HepG2 (cell line): ENCODE results near the gene CLDND2. TPM values are rescaled to one million over a fixed set of nuclear protein-coding genes. Genes with fewer than 3 reads are reported as not detected.
A peak's percentile ranks its signal among the peaks of the same experiment; 100 is the strongest.

Experiments
- ATF7-NPFF ChIP-seq: sonication (generic); formaldehyde crosslinking; IDR thresholded peaks from 2 replicates; pipeline ENCODE4 v1.8.1; 2023; ENCODE audit warnings: mild to moderate bottlenecking, low read depth, missing genetic modification reagents, moderate library complexity
- BHLHE40 ChIP-seq: IDR thresholded peaks from 2 replicates; pipeline ENCODE4 v1.6.1; 2011; ENCODE audit warnings: low read length, improper control_type of control experiment
- DBP ChIP-seq: sonication (generic); formaldehyde crosslinking; IDR thresholded peaks from 2 replicates; pipeline ENCODE4 v1.4.0; 2020; ENCODE audit warnings: missing genetic modification reagents; ENCODE audit errors: not compliant biosample characterization
- HNRNPLL ChIP-seq: fragments of 200-400 bp; formaldehyde crosslinking; IDR thresholded peaks from 2 replicates; pipeline ENCODE4 v1.6.1; 2017; ENCODE audit warnings: mild to moderate bottlenecking, low read depth, low read length; ENCODE audit not compliant: poor library complexity, severe bottlenecking
- KDM1A ChIP-seq: IDR thresholded peaks from 2 replicates; pipeline ENCODE4 v1.6.1; 2016; ENCODE audit warnings: missing compliant biosample characterization
- MAZ ChIP-seq, 2 experiments: sonication (generic) in 1 of 2; formaldehyde crosslinking in 1 of 2; IDR thresholded peaks; 2 replicates each; pipeline versions ENCODE4 v1.5.0 to v1.6.1; 2012 to 2020; ENCODE audit warnings: low read depth in 2 of 2, mild to moderate bottlenecking in 2 of 2, borderline replicate concordance in 1 of 2, improper control_type of control experiment in 1 of 2, low read length in 1 of 2, missing genetic modification reagents in 1 of 2, moderate library complexity in 1 of 2
- PRDM15 ChIP-seq: sonication (generic); formaldehyde crosslinking; IDR thresholded peaks from 2 replicates; pipeline ENCODE4 v1.4.0; 2020; ENCODE audit warnings: missing genetic modification reagents
- RAD51 ChIP-seq: fragments of 450-650 bp; IDR thresholded peaks from 2 replicates; pipeline ENCODE4 v1.6.1; 2016; ENCODE audit warnings: borderline replicate concordance
- ZNF317 ChIP-seq: sonication (generic); formaldehyde crosslinking; IDR thresholded peaks from 2 replicates; pipeline ENCODE4 v1.5.0; 2020; ENCODE audit warnings: mild to moderate bottlenecking, missing genetic modification reagents
- ZNF543 ChIP-seq: sonication (generic); formaldehyde crosslinking; IDR thresholded peaks from 2 replicates; pipeline ENCODE4 v1.4.0; 2020; ENCODE audit warnings: mild to moderate bottlenecking, missing genetic modification reagents
- polyA plus RNA-seq, 8 experiments: library from polyadenylated mRNA; depleted of rRNA in 3 of 8; stranded (reverse) in 7 of 8; unstranded in 1 of 8; fragments of >200 nt; fragmentation: Illumina TruSeq in 4 of 8; extraction: Trizol in 4 of 8; gene quantifications; 2 replicates each; pipeline versions ENCODE4 v1.2.1 to v1.2.3, GENCODE V29; 2011 to 2016; ENCODE audit warnings: low read depth in 4 of 8, missing spikeins in 1 of 8, mixed read lengths in 1 of 8; ENCODE audit not compliant: insufficient read depth in 1 of 8
- total RNA-seq, 5 experiments: library from RNA; depleted of rRNA; stranded (reverse); fragments of >200 nt; fragmentation: Illumina TruSeq; extraction: Trizol; gene quantifications; 2 replicates each; pipeline ENCODE4 v1.2.3, GENCODE V29; 2016; ENCODE audit warnings: low read depth in 1 of 5
- TF ChIP-seq, protein P1 (sequence below): sonication (generic); formaldehyde crosslinking; IDR thresholded peaks from one replicate; pipeline ENCODE4 v1.5.1; 2020; ENCODE audit warnings: mild to moderate bottlenecking, missing genetic modification reagents; ENCODE audit errors: not compliant biosample characterization
- TF ChIP-seq, protein P2 (sequence below): sonication (generic); formaldehyde crosslinking; IDR thresholded peaks from 2 replicates; pipeline ENCODE4 v1.4.0; 2020; ENCODE audit warnings: mild to moderate bottlenecking, missing genetic modification reagents

The CLDND2 gene
- total and polyA plus RNA-seq, 2 of the 13 experiments (the other 11 are each of a cell fraction or from before 2014, with no cell fraction given), result 0.84 to 1.8 TPM

- TF ChIP-seq, protein P1, sequence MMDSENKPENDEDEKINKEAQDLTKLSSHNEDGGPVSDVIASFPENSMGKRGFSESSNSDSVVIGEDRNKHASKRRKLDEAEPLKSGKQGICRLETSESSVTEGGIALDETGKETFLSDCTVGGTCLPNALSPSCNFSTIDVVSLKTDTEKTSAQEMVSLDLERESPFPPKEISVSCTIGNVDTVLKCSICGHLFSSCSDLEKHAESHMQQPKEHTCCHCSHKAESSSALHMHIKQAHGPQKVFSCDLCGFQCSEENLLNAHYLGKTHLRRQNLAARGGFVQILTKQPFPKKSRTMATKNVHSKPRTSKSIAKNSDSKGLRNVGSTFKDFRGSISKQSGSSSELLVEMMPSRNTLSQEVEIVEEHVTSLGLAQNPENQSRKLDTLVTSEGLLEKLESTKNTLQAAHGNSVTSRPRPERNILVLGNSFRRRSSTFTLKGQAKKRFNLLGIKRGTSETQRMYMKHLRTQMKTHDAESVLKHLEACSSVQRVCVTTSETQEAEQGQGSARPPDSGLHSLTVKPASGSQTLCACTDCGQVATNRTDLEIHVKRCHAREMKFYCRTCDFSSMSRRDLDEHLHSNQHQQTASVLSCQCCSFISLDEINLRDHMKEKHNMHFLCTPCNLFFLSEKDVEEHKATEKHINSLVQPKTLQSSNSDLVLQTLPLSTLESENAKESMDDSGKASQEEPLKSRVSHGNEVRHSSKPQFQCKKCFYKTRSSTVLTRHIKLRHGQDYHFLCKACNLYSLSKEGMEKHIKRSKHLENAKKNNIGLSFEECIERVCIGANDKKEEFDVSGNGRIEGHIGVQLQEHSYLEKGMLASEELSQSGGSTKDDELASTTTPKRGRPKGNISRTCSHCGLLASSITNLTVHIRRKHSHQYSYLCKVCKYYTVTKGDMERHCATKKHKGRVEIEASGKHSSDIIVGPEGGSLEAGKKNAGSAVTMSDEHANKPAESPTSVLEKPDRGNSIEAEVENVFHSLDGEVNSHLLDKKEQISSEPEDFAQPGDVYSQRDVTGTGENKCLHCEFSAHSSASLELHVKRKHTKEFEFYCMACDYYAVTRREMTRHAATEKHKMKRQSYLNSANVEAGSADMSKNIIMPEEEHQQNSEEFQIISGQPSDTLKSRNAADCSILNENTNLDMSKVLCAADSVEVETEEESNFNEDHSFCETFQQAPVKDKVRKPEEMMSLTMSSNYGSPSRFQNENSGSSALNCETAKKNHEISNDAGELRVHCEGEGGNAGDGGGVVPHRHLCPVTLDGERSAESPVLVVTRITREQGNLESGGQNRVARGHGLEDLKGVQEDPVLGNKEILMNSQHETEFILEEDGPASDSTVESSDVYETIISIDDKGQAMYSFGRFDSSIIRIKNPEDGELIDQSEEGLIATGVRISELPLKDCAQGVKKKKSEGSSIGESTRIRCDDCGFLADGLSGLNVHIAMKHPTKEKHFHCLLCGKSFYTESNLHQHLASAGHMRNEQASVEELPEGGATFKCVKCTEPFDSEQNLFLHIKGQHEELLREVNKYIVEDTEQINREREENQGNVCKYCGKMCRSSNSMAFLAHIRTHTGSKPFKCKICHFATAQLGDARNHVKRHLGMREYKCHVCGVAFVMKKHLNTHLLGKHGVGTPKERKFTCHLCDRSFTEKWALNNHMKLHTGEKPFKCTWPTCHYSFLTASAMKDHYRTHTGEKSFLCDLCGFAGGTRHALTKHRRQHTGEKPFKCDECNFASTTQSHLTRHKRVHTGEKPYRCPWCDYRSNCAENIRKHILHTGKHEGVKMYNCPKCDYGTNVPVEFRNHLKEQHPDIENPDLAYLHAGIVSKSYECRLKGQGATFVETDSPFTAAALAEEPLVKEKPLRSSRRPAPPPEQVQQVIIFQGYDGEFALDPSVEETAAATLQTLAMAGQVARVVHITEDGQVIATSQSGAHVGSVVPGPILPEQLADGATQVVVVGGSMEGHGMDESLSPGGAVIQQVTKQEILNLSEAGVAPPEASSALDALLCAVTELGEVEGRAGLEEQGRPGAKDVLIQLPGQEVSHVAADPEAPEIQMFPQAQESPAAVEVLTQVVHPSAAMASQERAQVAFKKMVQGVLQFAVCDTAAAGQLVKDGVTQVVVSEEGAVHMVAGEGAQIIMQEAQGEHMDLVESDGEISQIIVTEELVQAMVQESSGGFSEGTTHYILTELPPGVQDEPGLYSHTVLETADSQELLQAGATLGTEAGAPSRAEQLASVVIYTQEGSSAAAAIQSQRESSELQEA (CRISPR knock-in tag), result no peak
- no peak for TF ChIP-seq MAZ (IDR thresholded peaks at IDR 0.05; ENCODE audit: borderline replicate concordance, low read depth, low read length)
- 0 out of 2 replicates have a peak, but pooled peaks have one; percentile 43 for TF ChIP-seq MAZ (CRISPR knock-in tag; IDR thresholded peaks at IDR 0.05; ENCODE audit: low read depth)
- TF ChIP-seq KDM1A (CRISPR knock-in tag), result no peak
- 0 out of 2 replicates have a peak, but pooled peaks have one; percentile 19 for TF ChIP-seq PRDM15 (CRISPR knock-in tag)
- TF ChIP-seq ZNF317 (CRISPR knock-in tag), result 0 out of 2 replicates have a peak, but pooled peaks have one; percentile 28
- TF ChIP-seq ATF7-NPFF (CRISPR knock-in tag), result peak; percentile 88
- TF ChIP-seq DBP, result no peak
- TF ChIP-seq ZNF543 (CRISPR knock-in tag), result no peak
- TF ChIP-seq, protein P2, sequence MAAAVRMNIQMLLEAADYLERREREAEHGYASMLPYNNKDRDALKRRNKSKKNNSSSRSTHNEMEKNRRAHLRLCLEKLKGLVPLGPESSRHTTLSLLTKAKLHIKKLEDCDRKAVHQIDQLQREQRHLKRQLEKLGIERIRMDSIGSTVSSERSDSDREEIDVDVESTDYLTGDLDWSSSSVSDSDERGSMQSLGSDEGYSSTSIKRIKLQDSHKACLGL (CRISPR knock-in tag), result peak; percentile 81
- TF ChIP-seq BHLHE40, result peak; percentile 7; the same call in 1 of the 2 replicates
- peak; percentile 22 for TF ChIP-seq HNRNPLL
- no peak for TF ChIP-seq RAD51
Measured at GRCh38 chr19:51394050-51394836, 25.4 kb upstream of the CLDND2 start (continued).
